HG03039 (cell line): Measurements from ENCODE around the gene LRRC37A2.
A peak's percentile ranks its signal among the peaks of the same experiment; 100 is the strongest.
"Not testable (repeated sequence)": the region's sequence is repeated elsewhere in the genome, so short reads cannot be mapped to it uniquely, and the experiment has no call there.

Experiments used
- ATAC-seq: cut with Tn5 transposase; IDR thresholded peaks from one replicate; pipeline ENCODE4 v1.9.1; 2021; ENCODE audit warnings: mild to moderate bottlenecking, moderate library complexity; ENCODE audit not compliant: unreplicated experiment

LRRC37A2 gene

DNA sequence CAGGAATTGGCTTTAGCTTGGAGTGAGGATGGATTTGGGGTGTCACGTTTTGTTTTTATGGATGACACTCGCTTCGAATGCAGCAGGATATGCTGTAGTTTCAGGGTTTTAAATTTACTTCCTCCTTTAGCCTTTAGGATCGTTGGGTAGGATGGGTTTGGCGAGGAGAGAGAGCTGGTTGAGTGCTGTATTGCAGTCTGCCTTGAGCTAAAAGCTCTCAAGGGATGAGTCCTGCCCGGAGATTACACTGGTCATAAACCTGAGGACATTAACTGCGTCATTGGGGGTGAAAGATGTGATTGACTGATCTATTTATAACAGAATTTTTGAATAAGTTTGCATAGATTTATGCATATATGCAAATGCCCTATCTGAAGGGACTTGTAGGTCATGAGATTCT, 79.1 kb downstream of the LRRC37A2 start:
- ATAC-seq = not testable (repeated sequence)

DNA sequence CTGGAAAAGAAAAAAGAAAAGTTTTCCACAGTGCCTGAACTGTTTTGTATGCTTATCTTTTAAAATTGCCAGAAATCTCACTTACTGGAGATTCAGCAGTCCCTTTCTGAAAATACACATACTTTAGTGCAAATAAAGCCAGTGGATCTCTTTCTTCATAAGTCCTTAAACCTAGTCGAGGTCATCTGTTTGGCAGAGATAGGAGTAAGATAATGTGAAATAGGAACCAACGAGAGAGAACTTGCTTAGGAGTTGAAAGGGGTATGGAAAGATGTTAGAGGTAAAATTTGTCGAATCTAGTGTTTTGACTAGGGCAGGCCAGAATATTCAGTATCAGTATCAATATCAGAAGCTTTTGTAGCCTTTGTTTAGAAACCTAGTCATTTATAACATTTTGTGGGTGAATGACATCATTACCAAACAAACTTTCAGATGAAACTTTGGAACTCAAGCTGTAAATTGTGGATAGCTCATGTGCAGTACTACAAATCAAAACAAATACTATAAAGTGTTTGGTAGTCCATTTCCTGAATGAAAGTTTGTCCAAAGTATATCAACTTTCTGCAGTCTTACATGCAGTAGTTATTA, 86.2 kb downstream of the LRRC37A2 start:
- not testable (repeated sequence) for ATAC-seq

DNA sequence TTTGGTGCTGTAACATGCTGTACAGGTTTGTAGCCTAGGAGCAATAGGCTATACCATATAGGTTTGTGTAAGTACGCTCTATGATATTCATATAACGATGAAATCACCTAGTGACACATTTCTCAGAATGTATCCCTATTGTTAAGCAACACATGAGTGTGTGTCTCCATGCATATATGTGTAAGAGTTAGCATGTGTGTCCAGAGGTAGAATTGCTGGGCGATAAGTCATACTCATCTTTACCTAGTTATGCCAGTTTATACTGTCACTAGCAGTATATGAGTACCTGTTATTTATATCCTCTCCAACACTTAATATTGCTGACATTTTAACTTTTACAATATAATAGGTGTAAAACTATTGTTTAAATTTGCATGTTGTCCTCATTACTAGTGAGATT, 88.5 kb downstream of the LRRC37A2 start:
- ATAC-seq = not testable (repeated sequence)

DNA sequence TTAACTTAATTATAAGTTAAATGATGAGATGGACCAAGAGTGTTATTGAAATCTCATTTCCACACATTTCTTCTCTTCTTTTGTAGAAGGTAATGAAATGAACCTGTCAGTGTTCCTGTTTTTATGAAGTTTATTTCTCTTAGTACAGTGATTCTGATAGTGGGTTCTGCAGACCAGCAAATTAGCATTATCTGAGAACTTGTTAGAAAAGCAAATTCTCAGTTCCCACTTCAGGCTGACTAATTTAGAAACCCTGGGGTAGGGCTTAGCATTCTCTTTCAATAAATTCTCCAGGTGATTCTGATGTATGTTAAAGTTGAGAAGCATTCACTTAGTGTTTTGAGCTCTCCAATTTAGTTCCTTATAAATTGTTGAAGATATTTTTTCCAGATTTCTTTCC, 90.9 kb downstream of the LRRC37A2 start:
- ATAC-seq = peak; percentile 67
